WTC11 (cell line): ENCODE data around the gene NDRG3.
A peak's percentile ranks its signal among the peaks of the same experiment; 100 is the strongest.

Experiments used
- ARID4B ChIP-seq: sonication (generic); formaldehyde crosslinking; IDR thresholded peaks from 2 replicates; pipeline ENCODE4 v1.8.0; 2023; ENCODE audit warnings: missing genetic modification reagents, mild to moderate bottlenecking, borderline replicate concordance
- ATF1 ChIP-seq: sonication (generic); formaldehyde crosslinking; IDR thresholded peaks from 2 replicates; pipeline ENCODE4 v1.8.1; 2023; ENCODE audit warnings: mild to moderate bottlenecking, moderate library complexity, missing genetic modification reagents
- MAX ChIP-seq: sonication (generic); formaldehyde crosslinking; IDR thresholded peaks from 2 replicates; pipeline ENCODE4 v1.8.0; 2022; ENCODE audit warnings: mild to moderate bottlenecking, missing genetic modification reagents
- NR3C1 ChIP-seq: sonication (generic); formaldehyde crosslinking; conservative IDR thresholded peaks from 2 replicates; pipeline ENCODE4 v1.8.1; 2023; ENCODE audit warnings: low read depth, mild to moderate bottlenecking, missing genetic modification reagents
- ZMAT4 ChIP-seq: fragments of 250-450 bp; sonication (Bioruptor Pico); IDR thresholded peaks from 2 replicates; pipeline ENCODE4 v1.9.0; 2021; ENCODE audit warnings: mild to moderate bottlenecking
- ZNF532 ChIP-seq: fragments of 250-450 bp; sonication (Bioruptor Pico); IDR thresholded peaks from 2 replicates; pipeline ENCODE4 v1.9.0; 2021; ENCODE audit warnings: mild to moderate bottlenecking, borderline replicate concordance

GRCh38 chr20:36605399-36606157, 140.3 kb downstream of the NDRG3 start, which contains the start of gene RAB5IF:
- TF ChIP-seq ATF1 (CRISPR knock-in tag) = no peak
- no peak for TF ChIP-seq ZMAT4 (CRISPR knock-in tag)
- no peak for TF ChIP-seq ZNF532 (CRISPR knock-in tag)
- TF ChIP-seq NR3C1 (CRISPR knock-in tag) = no peak
- TF ChIP-seq MAX (CRISPR knock-in tag) = peak; percentile 88
- TF ChIP-seq ARID4B (CRISPR knock-in tag) = no peak
